LNCaP clone FGC (cell line): ENCODE measurements around the gene C3AR1.

Experiments
- DNase-seq: peaks from one replicate; pipeline ENCODE4 v3.0.0-alpha.2; 2011; ENCODE audit warnings: low read depth
- H3K4me3 ChIP-seq: 2 replicates; pipeline ENCODE4 v1.5.1; 2011; ENCODE audit warnings: mild to moderate bottlenecking, low read depth, low read length, control low read depth
- TF ChIP-seq, protein P1 (sequence below): IDR thresholded peaks from 2 replicates; pipeline ENCODE4 v1.5.1; 2012; ENCODE audit warnings: mild to moderate bottlenecking; ENCODE audit not compliant: control insufficient read depth, insufficient read depth; ENCODE audit errors: extremely low read depth

Gene C3AR1

DNA sequence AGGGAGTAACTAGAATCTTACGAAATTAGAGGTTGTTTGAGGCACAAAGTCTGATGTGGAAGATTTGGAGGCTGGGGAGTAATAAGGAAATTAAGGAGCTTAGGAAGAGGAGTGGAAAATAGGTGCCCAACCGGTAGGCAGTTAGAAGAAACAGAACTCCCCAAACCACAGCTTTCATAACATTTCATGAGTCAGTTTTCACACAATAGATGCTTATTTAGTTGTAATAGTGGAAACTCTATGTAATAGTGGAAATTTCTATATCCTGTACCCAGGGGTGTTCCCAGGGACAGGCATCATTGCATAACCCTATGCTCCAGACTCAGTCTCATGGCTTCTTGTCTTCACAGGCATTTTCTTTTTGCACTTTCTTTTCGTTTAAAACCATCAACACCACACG, 8.3 kb downstream of the C3AR1 start:
- TF ChIP-seq, protein P1, sequence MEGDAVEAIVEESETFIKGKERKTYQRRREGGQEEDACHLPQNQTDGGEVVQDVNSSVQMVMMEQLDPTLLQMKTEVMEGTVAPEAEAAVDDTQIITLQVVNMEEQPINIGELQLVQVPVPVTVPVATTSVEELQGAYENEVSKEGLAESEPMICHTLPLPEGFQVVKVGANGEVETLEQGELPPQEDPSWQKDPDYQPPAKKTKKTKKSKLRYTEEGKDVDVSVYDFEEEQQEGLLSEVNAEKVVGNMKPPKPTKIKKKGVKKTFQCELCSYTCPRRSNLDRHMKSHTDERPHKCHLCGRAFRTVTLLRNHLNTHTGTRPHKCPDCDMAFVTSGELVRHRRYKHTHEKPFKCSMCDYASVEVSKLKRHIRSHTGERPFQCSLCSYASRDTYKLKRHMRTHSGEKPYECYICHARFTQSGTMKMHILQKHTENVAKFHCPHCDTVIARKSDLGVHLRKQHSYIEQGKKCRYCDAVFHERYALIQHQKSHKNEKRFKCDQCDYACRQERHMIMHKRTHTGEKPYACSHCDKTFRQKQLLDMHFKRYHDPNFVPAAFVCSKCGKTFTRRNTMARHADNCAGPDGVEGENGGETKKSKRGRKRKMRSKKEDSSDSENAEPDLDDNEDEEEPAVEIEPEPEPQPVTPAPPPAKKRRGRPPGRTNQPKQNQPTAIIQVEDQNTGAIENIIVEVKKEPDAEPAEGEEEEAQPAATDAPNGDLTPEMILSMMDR = no peak
- no peak for DNase-seq
- no peak overlapping the region for H3K4me3 ChIP-seq

GRCh38 chr12:8057306-8057705, 8.9 kb downstream of the C3AR1 start:
- no peak overlapping the region for H3K4me3 ChIP-seq
- DNase-seq = no peak
- TF ChIP-seq, protein P1 = no peak

DNA sequence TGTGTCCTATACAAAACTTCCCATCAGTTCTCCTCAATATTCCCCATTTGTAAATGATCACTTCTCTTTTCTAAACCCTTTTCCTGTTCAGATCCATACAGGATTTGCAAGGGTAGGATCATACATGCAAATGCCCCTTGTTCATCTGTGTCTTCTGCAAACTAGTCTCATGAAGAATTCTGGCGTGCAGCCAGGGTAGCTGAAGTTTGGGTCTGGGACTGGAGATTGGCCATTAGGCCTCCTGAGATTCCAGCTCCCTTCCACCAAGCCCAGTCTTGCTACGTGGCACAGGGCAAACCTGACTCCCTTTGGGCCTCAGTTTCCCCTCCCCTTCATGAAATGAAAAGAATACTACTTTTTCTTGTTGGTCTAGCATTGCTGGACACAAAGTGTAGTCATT, 11.3 kb downstream of the C3AR1 start:
- TF ChIP-seq, protein P1 = no peak
- H3K4me3 ChIP-seq = no peak overlapping the region
- no peak for DNase-seq

DNA sequence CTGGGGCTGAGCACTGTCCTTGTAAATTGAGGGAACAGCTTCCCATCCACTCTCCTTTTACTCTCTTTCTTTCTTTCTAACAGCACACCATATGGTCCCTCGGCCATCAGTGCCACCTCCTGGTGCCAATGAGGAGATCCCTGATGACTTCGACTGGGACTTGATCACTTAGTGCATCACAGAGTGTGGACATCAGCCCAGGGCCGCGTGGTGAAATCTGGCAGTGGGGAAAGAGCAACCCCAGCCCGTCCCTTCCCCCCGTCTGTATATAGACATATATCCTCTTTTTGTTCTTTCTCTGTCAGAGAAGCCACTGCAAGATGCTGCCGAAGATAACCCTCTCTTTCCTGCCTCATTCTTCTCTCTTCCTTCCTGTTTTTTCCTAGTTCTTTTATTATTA, 13.5 kb downstream of the C3AR1 start:
- TF ChIP-seq, protein P1 = no peak
- H3K4me3 ChIP-seq = no peak overlapping the region
- DNase-seq = no peak

- TF ChIP-seq, protein P1 = no peak
- no peak overlapping the region for H3K4me3 ChIP-seq
- no peak for DNase-seq
Observed at GRCh38 chr12:8050600-8051250, 15.4 kb downstream of the C3AR1 start.

GRCh38 chr12:8048906-8049305, 17.3 kb downstream of the C3AR1 start:
- no peak overlapping the region for H3K4me3 ChIP-seq
- TF ChIP-seq, protein P1 = no peak
- DNase-seq = no peak

DNA sequence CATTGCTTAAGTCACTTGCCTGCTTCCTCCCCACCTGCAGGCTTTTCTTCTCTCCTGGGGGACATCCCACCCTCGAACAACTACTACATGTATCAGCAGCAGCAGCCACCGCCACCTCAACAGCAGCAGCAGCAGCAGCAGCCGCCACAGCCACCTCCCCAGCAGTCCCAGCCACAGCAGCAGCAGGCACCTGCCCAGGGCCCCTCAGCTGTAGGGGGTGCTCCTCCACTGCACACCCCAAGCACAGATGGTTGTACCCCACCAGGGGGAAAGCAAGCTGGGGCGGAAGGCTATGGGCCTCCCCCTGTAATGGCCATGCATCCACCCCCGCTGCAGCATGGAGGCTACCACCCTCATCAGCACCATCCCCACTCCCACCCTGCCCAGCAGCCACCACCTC, 18.3 kb downstream of the C3AR1 start:
- no peak overlapping the region for H3K4me3 ChIP-seq
- no peak for DNase-seq
- TF ChIP-seq, protein P1 = no peak
